HG03521 (cell line): ENCODE results near the gene PHLDB2.

Source experiments
- ATAC-seq: cut with Tn5 transposase; IDR thresholded peaks from one replicate; pipeline ENCODE4 v1.9.1; 2021; ENCODE audit warnings: mild to moderate bottlenecking, moderate library complexity; ENCODE audit not compliant: unreplicated experiment

The PHLDB2 gene

DNA sequence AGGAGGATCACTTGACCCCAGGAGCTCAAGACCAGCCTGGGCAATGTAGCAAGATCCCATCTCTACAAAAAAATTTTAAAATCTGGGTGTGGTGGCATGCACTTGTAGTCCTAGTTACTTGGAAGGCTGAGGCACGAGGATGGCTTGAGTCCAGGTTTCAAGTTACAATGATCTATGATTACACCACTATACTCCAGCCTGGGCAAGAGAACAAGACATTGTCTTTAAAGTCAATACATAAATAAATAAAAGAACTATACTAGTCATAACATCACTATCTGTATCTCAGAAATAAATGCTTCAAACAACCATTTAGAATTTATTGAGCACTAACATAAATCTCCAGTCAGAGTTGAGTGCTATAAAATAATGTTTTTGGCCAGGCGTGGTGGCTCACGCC is 8.5 kb upstream of the PHLDB2 start:
- no peak for ATAC-seq

DNA sequence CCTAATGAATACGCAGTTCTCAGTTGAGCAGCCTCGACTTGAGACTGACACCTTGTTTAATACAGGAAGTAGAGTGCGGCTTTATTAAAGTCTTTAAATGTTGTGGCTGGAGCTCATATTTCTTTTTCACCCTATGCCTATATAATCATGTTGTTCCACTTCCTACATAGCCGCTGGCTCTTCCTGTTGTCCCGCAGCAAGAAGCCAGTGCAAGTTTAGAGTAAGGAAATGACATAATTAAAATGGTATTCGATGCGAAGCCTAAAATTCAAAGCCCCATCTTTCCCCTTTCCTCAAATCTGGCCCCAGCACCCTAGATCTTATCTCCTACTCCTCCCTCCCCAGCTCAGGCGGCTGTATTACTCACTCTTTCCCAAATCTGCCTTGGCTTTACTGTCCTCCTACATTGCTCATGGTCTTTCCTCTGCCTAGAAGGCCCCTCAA is 7.5 kb upstream of the PHLDB2 start:
- no peak for ATAC-seq

- ATAC-seq = no peak
Measured at GRCh38 chr3:111852540-111852939, 6.5 kb upstream of the PHLDB2 start.

DNA sequence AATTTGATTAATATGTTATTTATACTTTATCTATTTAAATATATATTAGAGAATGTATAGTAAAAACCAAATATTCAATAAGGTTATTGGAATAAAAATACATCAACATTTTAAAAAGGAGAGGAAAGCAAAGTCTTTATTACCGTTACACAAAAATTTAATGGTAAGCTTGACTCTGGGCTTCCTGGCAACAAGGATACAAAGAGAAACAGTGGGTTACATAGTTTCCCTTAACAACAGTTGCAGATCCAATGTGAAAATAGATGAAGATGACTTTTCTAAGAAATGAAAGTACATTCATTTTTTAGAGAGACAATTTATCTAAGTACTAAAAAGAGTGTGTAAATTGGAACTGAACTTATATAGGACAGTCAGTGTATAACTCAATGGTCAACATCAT is 6.0 kb upstream of the PHLDB2 start:
- ATAC-seq = no peak

DNA sequence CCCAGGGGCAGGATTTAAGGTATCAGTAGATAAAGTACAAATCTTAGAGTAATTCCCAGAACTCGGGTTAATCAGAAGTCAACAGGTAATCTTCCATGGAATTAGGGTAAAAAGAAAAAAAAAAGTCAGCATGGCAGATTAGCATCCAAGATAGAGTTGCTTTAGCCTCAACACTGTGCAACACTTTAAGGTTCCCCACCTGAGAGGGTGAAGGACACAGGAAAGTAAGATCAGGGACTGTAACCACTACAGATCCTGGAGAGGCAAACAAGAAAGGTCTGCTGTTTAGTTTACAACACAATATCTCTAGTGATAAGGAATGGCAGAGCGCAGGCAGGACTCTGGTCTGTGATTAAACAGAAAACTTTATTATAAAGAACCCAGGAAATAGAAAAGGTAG is 4.1 kb upstream of the PHLDB2 start:
- no peak for ATAC-seq

GRCh38 chr3:111856501-111856900 is 2.6 kb upstream of the PHLDB2 start:
- ATAC-seq = no peak

- ATAC-seq = no peak
Measured at GRCh38 chr3:111857474-111857873, 1.6 kb upstream of the PHLDB2 start.

DNA sequence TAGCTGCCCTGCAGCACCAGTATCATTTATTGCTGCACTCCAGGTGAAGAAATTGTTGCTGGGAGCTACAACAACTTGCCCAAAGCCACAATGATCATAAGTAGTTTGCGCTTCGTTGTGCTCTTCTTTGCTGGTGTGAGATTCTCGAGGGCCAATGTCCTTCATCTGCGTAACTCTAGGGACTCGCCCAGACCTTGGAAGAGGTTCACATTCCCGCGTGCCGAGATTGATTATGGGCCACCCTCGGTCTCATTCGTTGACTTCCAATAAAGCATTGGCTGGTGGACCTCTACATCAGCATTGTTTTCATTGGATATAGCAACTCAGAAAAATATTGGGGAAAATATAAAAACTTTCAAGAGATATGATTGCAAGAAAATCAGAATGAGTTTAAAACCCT is 423 bp upstream of the PHLDB2 start:
- ATAC-seq = no peak

GRCh38 chr3:111859974-111860859 is 1.2 kb downstream of the PHLDB2 start:
- ATAC-seq = peak; percentile 76

- ATAC-seq = no peak
Measured at GRCh38 chr3:111861391-111861790, 2.3 kb downstream of the PHLDB2 start.

GRCh38 chr3:111862415-111862814 is 3.4 kb downstream of the PHLDB2 start:
- ATAC-seq = no peak

GRCh38 chr3:111862974-111863373 is 3.9 kb downstream of the PHLDB2 start:
- no peak for ATAC-seq

GRCh38 chr3:111863942-111864694 is 5.1 kb downstream of the PHLDB2 start:
- ATAC-seq = no peak

DNA sequence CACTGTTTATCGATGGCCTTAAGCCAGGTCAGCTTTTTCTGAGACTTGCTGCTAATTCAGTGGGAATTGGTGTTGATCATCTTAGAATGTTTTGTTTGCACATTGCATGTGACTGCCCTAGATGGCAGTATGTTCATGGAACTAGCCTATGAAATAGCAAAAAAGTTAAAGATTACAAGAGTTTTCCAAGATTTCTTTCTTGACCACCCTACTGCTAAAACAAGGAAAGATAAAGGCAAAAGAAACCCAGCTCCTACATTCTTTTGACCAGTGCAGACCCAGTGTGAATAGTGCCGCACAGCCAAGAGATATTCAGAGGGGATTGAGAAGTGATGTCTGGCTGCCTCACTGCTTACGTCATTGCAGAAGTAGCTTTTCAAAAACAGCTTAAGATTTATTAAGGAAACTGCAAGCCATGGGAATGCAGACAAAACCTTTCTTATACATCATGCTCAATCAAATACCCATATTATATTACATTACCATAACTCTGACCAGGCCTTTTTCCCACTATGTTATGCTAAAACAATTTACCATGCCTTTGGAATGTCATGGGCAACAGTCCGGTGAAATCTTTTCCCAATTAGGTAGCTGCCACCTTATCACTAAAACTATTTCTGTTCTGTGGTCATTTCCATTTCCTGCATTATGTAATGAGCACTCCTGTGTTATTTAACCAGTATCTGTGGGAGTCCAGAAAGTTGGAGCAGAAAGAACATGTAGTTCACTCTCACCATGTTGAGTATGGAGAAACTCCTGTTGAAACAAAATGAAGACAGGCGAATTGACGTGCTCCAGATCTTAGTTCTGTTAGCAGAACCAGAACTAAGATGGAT is 6.0 kb downstream of the PHLDB2 start:
- no peak for ATAC-seq

DNA sequence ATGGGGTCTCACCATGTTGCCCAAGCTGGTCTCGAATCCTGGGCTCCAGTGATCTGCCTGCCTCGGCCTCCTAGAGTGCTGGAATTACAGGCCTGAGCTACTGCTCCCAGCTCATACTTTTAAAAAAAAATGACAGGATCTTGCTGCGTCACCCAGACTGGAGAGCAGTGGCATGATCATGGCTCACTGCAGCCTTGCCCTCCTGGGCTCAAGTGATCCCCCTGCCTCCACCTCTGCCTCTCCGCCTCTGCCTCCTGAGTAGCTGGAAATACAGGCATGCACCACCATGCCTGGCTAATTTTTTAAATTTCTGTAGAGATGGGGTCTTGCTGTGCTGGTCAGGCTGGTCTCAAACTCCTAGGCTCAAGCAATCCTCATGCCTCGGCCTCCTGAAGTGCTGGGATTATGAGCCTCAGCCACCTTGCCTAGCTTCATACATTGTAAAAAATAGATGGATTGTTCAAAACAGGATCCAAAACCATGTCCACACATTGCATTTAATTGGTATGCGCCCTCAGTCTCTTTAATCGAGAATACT is 8.9 kb downstream of the PHLDB2 start:
- ATAC-seq = no peak

DNA sequence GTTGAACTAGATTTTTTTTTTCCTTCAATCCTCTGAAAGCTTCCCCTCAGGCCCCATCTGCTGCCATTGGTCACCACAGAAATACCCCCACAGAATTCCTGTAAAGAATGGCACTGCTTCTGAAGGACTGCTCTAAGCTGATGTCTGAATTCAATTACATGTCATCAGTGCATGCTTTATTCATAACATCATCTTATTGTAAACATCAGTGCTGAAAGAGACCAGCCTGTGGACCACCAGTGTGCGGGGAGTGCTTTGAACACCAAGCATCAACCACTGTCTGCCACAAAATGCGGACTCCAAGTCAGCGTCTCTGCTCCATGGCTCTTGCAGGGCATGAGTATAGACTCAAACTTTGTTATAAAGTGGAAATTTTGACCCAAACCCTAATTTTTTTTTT is 11.6 kb downstream of the PHLDB2 start:
- no peak for ATAC-seq

- no peak for ATAC-seq
Measured at GRCh38 chr3:111871809-111872623, 13.0 kb downstream of the PHLDB2 start.

DNA sequence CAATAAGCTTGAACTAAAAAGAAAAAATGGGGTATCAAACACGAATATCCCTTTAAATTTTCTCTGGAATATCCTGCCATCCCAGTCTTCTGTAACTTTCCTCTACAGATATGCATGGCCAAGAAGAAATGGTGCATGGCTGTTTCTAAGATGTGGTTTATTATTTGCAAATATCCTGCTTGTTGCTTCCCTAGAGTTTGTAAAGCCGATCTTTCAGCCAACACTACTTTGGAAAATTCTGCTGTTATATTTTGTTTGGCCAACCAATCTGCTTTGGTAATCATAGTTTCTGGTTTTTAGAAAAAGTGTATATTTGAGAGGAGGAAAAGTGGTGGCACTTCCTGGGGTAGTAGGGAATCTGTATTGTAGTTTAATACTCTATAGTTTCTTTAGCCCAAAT is 13.9 kb downstream of the PHLDB2 start:
- ATAC-seq = no peak

GRCh38 chr3:111874177-111874820 is 15.2 kb downstream of the PHLDB2 start:
- no peak for ATAC-seq

- ATAC-seq = no peak
Measured at GRCh38 chr3:111881480-111881879, 22.4 kb downstream of the PHLDB2 start.
